ENCODE results near the gene NABP2. TPM values are rescaled to one million over a fixed set of nuclear protein-coding genes. Genes with fewer than 3 reads are reported as not detected.

Gene NABP2
- total and polyA plus RNA-seq, 2 of the 4 experiments (the other 2 are of a cell fraction): 29.2 to 37.4 TPM

DNA sequence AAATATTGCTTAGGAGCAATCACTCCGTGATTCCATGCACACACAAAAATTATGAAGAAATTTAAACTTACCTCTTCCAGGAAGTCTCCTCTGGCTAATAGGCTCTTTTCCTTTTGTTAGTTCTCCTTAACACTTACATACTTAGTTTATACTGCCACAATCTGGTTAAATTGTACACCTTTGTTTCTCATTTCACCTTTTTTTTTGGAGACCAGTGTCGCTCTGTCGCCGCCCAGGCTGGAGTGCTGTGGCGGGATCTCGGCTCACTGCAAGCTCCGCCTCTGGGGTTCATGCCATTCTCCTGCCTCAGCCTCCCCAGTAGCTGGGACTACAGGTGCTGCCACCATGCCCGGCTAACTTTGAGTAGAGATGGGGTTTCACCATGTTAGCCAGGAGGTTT, 36.2 kb downstream of the NABP2 start:
- no peak overlapping the region for H4K8ac ChIP-seq (ENCODE audit: low read depth in 2 of 2, low read length in 2 of 2)
- H3K9me3 ChIP-seq (ENCODE audit: control insufficient read depth, insufficient read depth, low read length): no peaks in the 10 kb centered on the region
- DNase-seq: no peak
- no peak overlapping the region for H2BK120ac ChIP-seq (ENCODE audit: low read depth, low read length)
- BruUV-seq (replicated peaks): no TSS peak
- no peak overlapping the region for H3K9ac ChIP-seq (ENCODE audit: low read depth, low read length)
- H4K20me1 ChIP-seq (ENCODE audit: insufficient read depth, low read length): peaks cover 19% of the 10 kb centered on the region
- no peak overlapping the region for H3K14ac ChIP-seq (replicated peaks; ENCODE audit: low read depth, low read length)
- H3K9me1 ChIP-seq (ENCODE audit: insufficient read depth, low read length): peaks cover 23% of the 10 kb centered on the region
- CTCF ChIA-PET: interaction anchor here (0.8 kb wide), 1 partner anchor 38 kb away, joined by 3 read pairs; no protein-coding TSS in a partner anchor
- dilution Hi-C loops (cut with HindIII; ENCODE audit: low sequenced_read_pairs, unreplicated experiment): no loop called here
- in situ Hi-C loops (cut with MboI; ENCODE audit: low sequenced_read_pairs): no loop called here
- no peak overlapping the region for H3K4me2 ChIP-seq (ENCODE audit: low read depth, low read length)
- TF ChIP-seq RAD21 (IDR thresholded peaks at IDR 0.05; ENCODE audit: low read length) (no peak), RCOR1 (IDR thresholded peaks at IDR 0.05; ENCODE audit: insufficient replicate concordance, low read length) (no peak), FOS (IDR thresholded peaks at IDR 0.05; ENCODE audit: low read depth, low read length) (no peak), POLR2A (IDR thresholded peaks at IDR 0.05; ENCODE audit: low read depth, low read length) (no peak), RFX5 (IDR thresholded peaks at IDR 0.05; ENCODE audit: low read depth, low read length) (no peak), BHLHE40 (IDR thresholded peaks at IDR 0.05; ENCODE audit: low read depth, low read length) (no peak), MAZ (IDR thresholded peaks at IDR 0.05; ENCODE audit: borderline replicate concordance, low read depth, low read length) (no peak), NFE2L2 (IDR thresholded peaks at IDR 0.05; ENCODE audit: low read depth, low read length) (no peak), MAFK (IDR thresholded peaks at IDR 0.05; ENCODE audit: low read depth, low read length) (no peak), MXI1 (IDR thresholded peaks at IDR 0.05; ENCODE audit: borderline replicate concordance, low read depth, low read length) (no peak), CEBPB (IDR thresholded peaks at IDR 0.05; ENCODE audit: low read depth, low read length) (no peak)
- TF ChIP-seq, protein P1, sequence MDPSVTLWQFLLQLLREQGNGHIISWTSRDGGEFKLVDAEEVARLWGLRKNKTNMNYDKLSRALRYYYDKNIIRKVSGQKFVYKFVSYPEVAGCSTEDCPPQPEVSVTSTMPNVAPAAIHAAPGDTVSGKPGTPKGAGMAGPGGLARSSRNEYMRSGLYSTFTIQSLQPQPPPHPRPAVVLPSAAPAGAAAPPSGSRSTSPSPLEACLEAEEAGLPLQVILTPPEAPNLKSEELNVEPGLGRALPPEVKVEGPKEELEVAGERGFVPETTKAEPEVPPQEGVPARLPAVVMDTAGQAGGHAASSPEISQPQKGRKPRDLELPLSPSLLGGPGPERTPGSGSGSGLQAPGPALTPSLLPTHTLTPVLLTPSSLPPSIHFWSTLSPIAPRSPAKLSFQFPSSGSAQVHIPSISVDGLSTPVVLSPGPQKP (IDR thresholded peaks at IDR 0.05; ENCODE audit: borderline replicate concordance, low read depth, low read length): no peak
- TF ChIP-seq, protein P2, sequence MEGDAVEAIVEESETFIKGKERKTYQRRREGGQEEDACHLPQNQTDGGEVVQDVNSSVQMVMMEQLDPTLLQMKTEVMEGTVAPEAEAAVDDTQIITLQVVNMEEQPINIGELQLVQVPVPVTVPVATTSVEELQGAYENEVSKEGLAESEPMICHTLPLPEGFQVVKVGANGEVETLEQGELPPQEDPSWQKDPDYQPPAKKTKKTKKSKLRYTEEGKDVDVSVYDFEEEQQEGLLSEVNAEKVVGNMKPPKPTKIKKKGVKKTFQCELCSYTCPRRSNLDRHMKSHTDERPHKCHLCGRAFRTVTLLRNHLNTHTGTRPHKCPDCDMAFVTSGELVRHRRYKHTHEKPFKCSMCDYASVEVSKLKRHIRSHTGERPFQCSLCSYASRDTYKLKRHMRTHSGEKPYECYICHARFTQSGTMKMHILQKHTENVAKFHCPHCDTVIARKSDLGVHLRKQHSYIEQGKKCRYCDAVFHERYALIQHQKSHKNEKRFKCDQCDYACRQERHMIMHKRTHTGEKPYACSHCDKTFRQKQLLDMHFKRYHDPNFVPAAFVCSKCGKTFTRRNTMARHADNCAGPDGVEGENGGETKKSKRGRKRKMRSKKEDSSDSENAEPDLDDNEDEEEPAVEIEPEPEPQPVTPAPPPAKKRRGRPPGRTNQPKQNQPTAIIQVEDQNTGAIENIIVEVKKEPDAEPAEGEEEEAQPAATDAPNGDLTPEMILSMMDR (conservative IDR thresholded peaks at IDR 0.05; ENCODE audit: low read depth, low read length): no peak
- H2BK5ac ChIP-seq (ENCODE audit: low read depth, low read length, poor library complexity, severe bottlenecking): no peak overlapping the region
- H3K27ac ChIP-seq (ENCODE audit: insufficient read depth, low read length): no peak overlapping the region
- peaks cover 22% of the 10 kb centered on the region for H3K4me1 ChIP-seq (ENCODE audit: control insufficient read depth, insufficient read depth, low read length)
- H2BK15ac ChIP-seq (ENCODE audit: low read depth, low read length): peak overlapping the region; percentile 60; the same call in 1 of the 3 replicates
- H3K4me3 ChIP-seq (ENCODE audit: insufficient read depth, low read depth, low read length): no peak overlapping the region
- no peak for ATAC-seq (ENCODE audit: low read depth)
- no peaks in the 10 kb centered on the region for H3K27me3 ChIP-seq (ENCODE audit: control insufficient read depth, insufficient read depth, low read length)
- no peak overlapping the region for H2AK9ac ChIP-seq (replicated peaks; ENCODE audit: low read depth, low read length, poor library complexity)
- WGBS, 2 experiments (ENCODE audit: extremely low coverage in 2 of 2, insufficient read length in 1 of 2): no CpG with 5 or more reads among the region's 8 CpGs
- no peak overlapping the region for H3K4ac ChIP-seq (ENCODE audit: low read depth, low read length)
- no peak overlapping the region for H2AK5ac ChIP-seq (ENCODE audit: low read depth, low read length)
- peaks cover 16% of the 10 kb centered on the region for H3K36me3 ChIP-seq (ENCODE audit: control insufficient read depth, insufficient read depth, low read length)
- H3K23ac ChIP-seq (ENCODE audit: low read depth, low read length): no peak overlapping the region
- POLR2A ChIA-PET (ENCODE audit: unreplicated experiment): no interaction called here
- H3K56ac ChIP-seq (ENCODE audit: extremely low read depth, insufficient read depth, low read length): no peak overlapping the region
- H2BK20ac ChIP-seq (ENCODE audit: low read depth, low read length): no peak overlapping the region
- intact Hi-C loops (cut with micrococcal nuclease): no loop called here
- peaks cover 13 to 27% of the 10 kb centered on the region in 2 experiments for H3K79me1 ChIP-seq (ENCODE audit: low read depth in 1 of 2, low read length in 2 of 2)
- H4K5ac ChIP-seq (ENCODE audit: low read depth, low read length): no peak overlapping the region
- no peak overlapping the region for H4K91ac ChIP-seq (ENCODE audit: insufficient read depth, low read depth, low read length)
- no peak overlapping the region for H2AFZ ChIP-seq (replicated peaks; ENCODE audit: low read length, poor library complexity)
- no peak overlapping the region for H3K18ac ChIP-seq (ENCODE audit: low read depth, low read length)
